ENCODE results near the gene MTHFD2L. TPM values are rescaled to one million over a fixed set of nuclear protein-coding genes. Genes with fewer than 3 reads are reported as not detected.
A peak's percentile ranks its signal among the peaks of the same experiment; 100 is the strongest.

MTHFD2L gene
- total RNA-seq: 10 to 100 TPM in 2 of 3 donors, 1 to 10 TPM in 1; 9.1 to 10.4 (median 10.4) TPM

DNA sequence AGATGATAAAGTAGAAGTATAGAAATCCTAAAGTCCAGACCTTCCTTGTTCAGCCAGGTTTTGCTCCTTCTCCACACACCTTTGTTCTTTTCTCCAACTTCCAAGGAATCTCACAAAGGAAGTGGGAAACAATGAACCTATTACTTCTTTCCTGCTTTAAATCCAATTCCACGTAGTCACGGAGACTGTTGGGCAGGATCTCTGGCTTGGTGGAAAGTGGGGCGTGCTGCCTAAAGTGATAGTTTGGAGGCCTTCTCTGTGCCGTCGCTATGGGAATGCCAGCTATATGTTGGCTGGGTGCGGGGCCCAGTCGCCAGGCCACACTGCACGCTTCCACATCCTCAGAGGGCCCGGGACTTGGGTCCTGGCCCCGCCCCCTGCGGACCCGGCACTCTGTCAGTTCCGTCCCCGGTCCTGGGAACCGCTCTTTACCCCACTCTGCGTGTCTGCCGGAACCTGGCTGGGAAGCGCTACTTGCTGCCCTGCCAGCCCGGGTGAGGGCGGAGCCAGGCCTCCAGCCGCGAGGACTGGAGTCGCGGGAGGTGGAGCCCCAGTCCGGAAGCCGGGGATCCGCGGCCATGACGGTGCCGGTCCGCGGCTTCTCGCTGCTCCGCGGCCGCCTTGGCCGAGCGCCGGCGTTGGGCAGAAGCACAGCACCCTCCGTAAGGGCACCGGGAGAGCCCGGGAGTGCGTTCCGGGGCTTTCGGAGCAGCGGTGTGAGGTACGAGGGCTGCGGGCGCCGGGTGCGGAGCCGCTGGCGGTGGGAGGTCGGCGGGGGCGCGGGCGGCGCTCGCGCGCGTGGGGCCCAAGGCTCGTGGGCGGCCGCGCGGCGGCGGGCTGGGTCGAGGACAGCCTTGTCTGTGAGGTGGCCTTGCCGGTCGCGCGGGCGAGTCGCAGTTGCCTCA, at the start of gene MTHFD2L:
Gene MTHFD2L (plus strand): TSS at position 558 of the 905 bp plus-strand sequence. CDS start 21 bp downstream, at position 579.
- peak; percentile 75 for DNase-seq
- H3K4me1 Mint-ChIP-seq (ENCODE audit: low read depth): peaks cover 23% of the 10 kb centered on the region
- H3K9me3 Mint-ChIP-seq: no peaks in the 10 kb centered on the region
- peak within 1 kb of the TSS; percentile 91 for H3K4me3 Mint-ChIP-seq
- ATAC-seq: peak; percentile 99
- H3K36me3 Mint-ChIP-seq (ENCODE audit: insufficient read depth): peaks cover 8% of the 10 kb centered on the region
- H3K27me3 Mint-ChIP-seq (ENCODE audit: low read depth): peaks cover 3% of the 10 kb centered on the region

DNA sequence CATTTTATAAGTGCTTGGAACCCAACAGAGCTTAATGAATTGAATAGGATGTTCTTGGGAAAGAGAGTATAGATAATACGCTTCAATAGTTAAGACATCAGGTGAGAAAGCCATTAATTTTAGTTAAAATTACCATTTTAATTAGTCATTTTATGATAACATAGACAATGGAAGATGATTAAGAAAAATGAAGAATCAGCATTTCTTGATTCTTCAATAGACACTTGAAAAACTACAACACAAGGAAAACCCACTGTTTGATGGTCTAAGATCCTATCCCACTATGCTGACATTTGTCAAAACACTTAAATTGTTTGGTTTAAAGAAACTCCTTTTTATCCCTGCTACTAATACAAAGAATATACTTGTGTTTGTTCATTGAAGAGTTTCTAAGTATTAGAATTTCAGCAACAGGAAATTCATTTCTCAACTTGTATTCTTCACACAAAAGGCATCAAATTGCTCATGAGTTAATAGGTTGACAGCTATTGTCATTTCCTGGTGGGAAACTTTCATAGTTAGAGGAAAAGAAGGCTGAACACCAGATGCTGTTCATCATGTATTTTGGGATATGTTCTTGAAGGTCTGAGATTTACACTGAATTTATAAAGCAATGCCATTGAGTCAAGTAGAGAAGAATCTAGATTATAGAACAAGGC, 49.3 kb upstream of the MTHFD2L start:
- Mint-ChIP-seq H3K4me1 (ENCODE audit: low read depth) (no peaks in the 10 kb centered on the region), H3K4me3 (no peak overlapping the region), H3K36me3 (ENCODE audit: insufficient read depth) (no peaks in the 10 kb centered on the region), H3K27me3 (ENCODE audit: low read depth) (peaks cover 2% of the 10 kb centered on the region), H3K9me3 (no peaks in the 10 kb centered on the region)
- ATAC-seq: no peak
- no peak for DNase-seq

DNA sequence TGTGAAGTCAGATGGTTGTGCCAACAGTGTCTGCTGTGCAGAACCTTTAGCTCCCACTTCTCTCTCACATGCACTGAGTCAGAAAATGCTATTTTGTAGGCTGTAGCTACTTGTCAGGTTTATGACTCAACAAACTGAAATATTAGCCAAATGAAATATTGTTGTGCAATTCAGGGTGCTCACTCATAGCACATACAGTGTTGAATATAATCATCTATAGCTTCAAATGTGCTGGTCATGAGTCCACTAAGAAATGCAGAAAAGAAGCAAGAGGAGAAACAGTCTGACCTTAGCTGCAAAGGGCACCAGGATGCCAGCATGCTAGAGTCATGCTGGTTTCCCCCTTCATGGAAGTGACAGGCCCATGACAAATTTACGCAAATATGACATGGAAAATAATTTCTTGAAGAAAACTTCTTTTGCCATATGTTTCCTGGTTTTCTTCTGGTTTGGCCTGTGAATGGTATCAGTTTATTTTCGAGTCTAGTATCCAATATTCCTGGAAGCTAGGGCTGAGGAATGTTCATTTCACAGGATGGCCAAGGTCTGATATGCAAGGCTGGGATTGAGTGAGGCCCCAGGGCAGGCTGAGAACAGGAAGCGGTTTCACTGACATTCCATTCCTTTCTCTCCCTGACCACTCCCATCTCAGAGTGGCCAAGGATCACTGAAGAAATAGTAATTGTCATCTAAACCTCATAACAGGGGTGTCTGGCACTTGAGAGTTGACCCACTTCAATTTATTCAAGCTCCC, 48.6 kb upstream of the MTHFD2L start:
- Mint-ChIP-seq H3K9me3 (no peaks in the 10 kb centered on the region), H3K27me3 (ENCODE audit: low read depth) (peaks cover 2% of the 10 kb centered on the region), H3K36me3 (ENCODE audit: insufficient read depth) (no peaks in the 10 kb centered on the region), H3K4me1 (ENCODE audit: low read depth) (no peaks in the 10 kb centered on the region), H3K4me3 (no peak overlapping the region)
- DNase-seq: no peak
- ATAC-seq: no peak

DNA sequence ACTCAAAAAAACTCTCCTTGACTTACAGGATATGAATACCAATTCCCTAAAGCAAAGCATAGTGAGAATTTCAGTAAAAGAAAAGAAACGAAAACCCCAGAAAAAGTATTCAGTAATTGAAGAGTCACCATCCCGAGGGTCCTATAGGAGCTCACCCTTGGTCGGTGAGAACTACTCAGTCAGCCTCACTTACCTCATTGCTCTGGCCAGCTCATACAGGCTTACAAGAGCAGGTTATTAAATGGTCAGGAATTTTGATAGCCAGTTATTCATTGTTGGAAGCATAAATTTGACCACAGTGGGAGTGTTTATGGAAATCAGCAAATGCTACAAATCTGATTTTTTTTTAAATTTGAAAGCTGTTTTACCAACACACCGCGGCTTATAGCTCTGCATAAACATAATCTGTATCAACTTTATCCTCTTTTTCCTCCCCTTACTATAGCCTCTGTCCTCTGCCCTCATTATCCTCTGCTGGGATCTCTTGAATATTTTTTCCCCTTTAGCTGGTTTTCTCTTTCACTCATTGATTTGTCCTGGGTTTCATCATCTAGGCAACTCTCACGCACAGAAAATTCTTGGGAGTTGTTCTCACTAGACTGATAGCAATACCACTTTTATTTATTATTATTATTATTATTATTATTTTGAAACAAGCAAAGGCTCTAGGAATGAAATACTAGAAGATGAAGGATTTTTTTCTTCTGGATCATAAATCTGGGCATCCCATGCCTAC, 47.9 kb upstream of the MTHFD2L start:
- Mint-ChIP-seq H3K36me3 (ENCODE audit: insufficient read depth) (no peaks in the 10 kb centered on the region), H3K4me3 (no peak overlapping the region), H3K4me1 (ENCODE audit: low read depth) (no peaks in the 10 kb centered on the region), H3K9me3 (no peaks in the 10 kb centered on the region), H3K27me3 (ENCODE audit: low read depth) (peaks cover 2% of the 10 kb centered on the region)
- ATAC-seq (no peak), DNase-seq (no peak)

DNA sequence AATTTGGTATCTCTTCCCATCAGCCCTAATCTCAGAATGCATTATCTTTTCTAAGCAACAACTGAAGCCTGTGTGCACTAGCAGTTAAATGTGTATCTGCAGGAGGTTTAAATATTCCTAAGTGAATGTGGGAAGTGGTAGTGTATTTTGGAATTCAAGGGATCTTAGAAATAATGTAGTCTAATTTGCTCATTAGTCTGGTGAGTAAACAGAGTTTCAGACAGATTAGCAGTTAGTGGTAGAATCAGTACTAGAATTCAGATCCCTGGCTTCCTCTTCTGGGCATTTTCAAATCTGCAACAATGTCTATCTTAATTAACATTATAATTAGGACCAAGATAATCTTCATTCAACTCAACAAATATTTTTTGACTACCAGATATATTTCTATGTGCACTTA, 47.2 kb upstream of the MTHFD2L start:
- Mint-ChIP-seq H3K9me3 (no peaks in the 10 kb centered on the region), H3K27me3 (ENCODE audit: low read depth) (peaks cover 2% of the 10 kb centered on the region), H3K36me3 (ENCODE audit: insufficient read depth) (no peaks in the 10 kb centered on the region), H3K4me1 (ENCODE audit: low read depth) (no peaks in the 10 kb centered on the region), H3K4me3 (no peak overlapping the region)
- DNase-seq (no peak), ATAC-seq (no peak)

DNA sequence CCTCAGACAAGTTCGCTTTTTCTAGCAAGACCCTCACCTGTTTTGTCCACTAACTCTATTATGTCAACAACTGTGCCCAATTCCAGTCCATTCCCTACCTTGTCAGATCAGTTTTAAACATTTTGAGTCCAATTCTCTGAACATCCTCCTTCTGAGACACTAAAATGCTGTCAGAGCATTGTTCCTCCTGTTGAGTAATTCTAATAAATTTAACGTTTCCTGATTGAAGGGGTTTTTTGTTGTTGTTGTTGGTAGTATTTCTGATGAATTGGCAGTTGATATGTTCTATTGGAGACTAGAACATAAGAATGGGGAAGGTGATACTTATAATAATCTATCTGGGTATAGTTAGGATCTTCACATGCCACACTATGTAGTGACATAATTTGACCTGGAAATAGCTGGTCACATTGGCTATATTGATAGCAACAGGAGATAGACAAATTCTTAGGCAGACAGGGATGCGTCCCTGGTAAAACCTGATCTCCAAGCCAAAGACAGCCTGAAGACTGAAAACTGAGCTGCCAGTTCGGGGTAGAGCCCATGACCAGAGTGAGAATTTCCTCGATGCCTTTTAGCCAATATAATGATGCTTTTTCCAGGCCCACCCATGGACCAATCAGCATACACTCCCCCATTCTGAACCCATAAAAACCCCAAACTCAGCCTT, 46.5 kb upstream of the MTHFD2L start:
- no peaks in the 10 kb centered on the region for H3K36me3 Mint-ChIP-seq (ENCODE audit: insufficient read depth)
- H3K4me3 Mint-ChIP-seq: no peak overlapping the region
- DNase-seq: no peak
- no peaks in the 10 kb centered on the region for H3K27me3 Mint-ChIP-seq (ENCODE audit: low read depth)
- H3K4me1 Mint-ChIP-seq (ENCODE audit: low read depth): no peaks in the 10 kb centered on the region
- H3K9me3 Mint-ChIP-seq: no peaks in the 10 kb centered on the region
- no peak for ATAC-seq

DNA sequence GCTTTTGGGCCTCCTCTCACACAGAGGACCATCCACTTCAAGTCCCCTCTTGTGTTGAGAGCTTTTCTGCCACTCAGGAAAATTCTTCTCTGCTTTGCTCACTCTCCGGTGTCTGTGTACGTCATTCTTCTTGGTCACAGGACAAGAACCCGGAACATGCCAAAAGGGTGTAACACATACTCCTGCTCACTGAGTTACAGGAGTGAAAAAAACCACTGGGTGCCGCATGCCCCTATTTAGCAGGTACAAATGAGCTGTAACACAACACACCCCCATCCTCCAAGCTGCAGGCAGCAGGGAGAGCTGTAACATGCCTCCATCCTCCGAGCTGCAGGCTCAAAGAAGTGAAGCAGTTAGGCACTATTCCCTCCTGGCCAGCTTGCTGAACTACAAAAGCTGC, 45.9 kb upstream of the MTHFD2L start:
- Mint-ChIP-seq H3K36me3 (ENCODE audit: insufficient read depth) (no peaks in the 10 kb centered on the region), H3K9me3 (no peaks in the 10 kb centered on the region), H3K4me3 (no peak overlapping the region), H3K27me3 (ENCODE audit: low read depth) (peaks cover 1% of the 10 kb centered on the region), H3K4me1 (ENCODE audit: low read depth) (no peaks in the 10 kb centered on the region)
- DNase-seq: no peak
- ATAC-seq: no peak

DNA sequence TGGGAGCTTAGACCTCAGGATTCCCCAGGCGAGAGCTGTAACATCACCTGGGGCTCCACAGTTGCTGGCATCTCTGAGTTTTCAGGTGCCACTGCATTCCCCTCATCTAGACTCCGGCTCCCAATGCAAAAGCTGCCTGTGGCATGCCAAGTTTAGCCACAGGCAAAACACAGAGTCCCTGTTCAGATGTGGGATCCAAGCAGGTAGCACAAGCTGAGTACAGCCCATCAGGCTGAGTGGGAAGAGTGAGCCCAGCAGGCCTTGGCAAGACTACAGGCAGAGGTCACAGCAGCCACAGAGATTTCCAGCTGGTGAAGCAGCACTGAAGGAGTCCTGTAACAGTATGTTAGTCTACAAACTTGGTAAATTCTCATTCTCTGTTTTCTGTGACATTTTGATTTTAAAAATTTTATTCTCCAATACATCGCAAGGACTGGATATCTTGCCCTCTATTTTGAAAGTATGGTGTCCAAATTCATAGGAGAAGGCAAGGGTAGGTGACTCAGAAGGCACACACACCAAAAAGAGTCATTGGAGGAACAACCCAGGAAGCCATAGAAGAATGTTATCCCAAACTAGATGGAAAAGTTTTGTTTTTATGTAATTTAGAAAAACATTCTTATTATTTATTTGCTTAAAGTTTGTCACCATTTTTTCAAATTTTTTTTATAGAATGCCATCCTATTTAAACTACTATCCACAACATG, 45.4 kb upstream of the MTHFD2L start:
- Mint-ChIP-seq H3K4me3 (no peak overlapping the region), H3K4me1 (ENCODE audit: low read depth) (no peaks in the 10 kb centered on the region), H3K27me3 (ENCODE audit: low read depth) (peaks cover 1% of the 10 kb centered on the region), H3K9me3 (no peaks in the 10 kb centered on the region), H3K36me3 (ENCODE audit: insufficient read depth) (no peaks in the 10 kb centered on the region)
- DNase-seq (no peak), ATAC-seq (no peak)

DNA sequence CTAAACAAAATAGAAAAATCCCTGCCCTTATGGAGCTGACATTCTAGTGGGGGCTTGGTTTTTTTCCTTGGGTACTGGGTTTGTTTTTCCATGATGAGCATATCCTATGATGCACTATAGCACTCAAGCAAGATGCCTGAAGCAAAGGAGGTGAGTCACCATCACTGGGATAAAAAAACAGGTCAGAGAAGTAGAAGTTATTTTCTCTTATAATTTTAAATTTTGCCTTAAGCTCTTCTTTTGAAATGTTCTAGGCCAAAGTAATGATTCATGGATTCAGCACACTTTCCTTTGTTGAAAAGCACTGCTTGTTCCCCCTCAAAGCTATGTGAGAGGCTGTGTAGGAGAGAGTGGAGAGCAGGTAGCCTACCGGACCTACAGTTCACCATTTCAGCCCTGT, 43.7 kb upstream of the MTHFD2L start:
- Mint-ChIP-seq H3K9me3 (no peaks in the 10 kb centered on the region), H3K4me1 (ENCODE audit: low read depth) (no peaks in the 10 kb centered on the region), H3K4me3 (no peak overlapping the region), H3K27me3 (ENCODE audit: low read depth) (peaks cover 1% of the 10 kb centered on the region), H3K36me3 (ENCODE audit: insufficient read depth) (no peaks in the 10 kb centered on the region)
- no peak for ATAC-seq
- no peak for DNase-seq

DNA sequence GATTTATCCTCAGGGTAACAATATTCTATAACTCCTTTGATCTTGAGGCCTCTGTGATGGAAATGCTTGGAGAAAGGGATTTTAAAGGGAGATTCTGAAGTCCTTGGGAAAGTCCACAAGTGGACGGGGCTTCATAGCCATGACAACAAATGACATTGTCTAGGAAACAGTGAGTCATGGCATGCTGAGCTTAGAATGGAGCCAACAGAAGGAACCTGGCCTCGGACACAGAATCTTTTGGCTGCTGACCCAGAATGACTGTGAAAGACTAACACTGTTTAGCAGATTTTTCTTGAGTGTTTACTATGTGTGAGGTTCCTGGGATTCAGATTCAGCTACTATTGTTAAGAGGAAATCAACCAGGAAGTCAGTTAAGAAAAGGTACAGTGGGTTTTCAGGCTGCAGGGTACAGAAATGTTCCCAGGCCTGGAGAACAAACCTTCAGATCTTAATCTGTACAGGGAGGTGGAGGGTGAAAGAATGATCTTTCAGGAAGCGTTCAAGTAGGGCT, 40.8 kb upstream of the MTHFD2L start:
- no peak overlapping the region for H3K4me3 Mint-ChIP-seq
- H3K9me3 Mint-ChIP-seq: peaks cover 3% of the 10 kb centered on the region
- no peaks in the 10 kb centered on the region for H3K4me1 Mint-ChIP-seq (ENCODE audit: low read depth)
- no peaks in the 10 kb centered on the region for H3K36me3 Mint-ChIP-seq (ENCODE audit: insufficient read depth)
- peaks cover 4% of the 10 kb centered on the region for H3K27me3 Mint-ChIP-seq (ENCODE audit: low read depth)
- ATAC-seq (no peak), DNase-seq (no peak)

DNA sequence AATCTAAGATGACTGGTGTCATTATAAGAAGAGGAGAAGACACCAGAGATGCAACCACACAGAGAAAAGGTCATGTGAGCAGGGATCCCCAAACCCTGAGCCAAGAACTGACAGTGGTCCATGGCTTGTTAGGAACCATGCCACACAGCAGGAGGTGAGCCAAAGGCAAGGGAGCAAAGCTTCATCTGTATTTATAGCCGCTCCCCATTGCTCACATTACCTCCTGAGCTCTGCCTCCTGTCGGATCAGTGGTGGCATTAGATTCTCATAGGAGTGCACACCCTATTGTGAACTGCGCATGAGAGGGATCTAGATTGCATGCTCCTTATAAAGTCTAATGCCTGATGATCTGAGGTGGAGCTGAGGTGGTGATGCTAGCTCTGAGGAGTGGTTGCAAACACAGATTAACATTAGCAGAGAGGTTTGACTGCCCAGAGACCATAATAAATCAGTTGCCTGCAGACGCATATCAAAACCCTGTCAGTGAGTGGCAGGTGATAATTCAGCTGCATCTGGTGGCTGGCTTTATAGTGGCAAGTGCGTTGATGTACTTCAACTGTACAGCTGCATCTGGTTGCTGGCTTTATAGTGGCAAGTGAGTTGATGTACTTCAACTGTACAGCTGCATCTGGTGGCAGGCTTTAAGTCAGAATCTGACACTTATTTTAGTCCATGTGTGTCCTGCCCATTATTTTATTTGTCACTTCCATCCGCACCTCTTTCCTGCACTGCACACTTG, 39.1 kb upstream of the MTHFD2L start:
- ATAC-seq: no peak
- Mint-ChIP-seq H3K9me3 (peaks cover 6% of the 10 kb centered on the region), H3K27me3 (ENCODE audit: low read depth) (peaks cover 4% of the 10 kb centered on the region)

DNA sequence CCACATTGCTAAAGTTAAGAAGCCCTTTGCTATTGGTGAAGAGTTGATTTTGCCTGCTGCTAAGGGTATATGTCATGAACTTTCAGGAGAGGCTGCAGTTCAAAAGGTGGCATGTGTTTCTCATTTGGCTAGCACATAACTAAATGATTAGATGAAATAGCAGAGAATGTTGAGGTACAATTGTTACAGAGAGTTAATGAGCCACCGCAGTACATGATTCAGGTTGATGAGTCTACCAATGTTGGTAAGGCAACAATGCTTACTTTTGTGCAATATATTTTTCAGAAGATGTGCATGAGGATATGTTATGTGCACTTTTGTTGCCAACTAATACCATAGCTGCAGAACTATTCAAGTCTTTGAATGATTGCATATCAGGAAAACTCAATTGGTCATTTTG, 37.8 kb upstream of the MTHFD2L start:
- ATAC-seq (no peak), DNase-seq (no peak)
- Mint-ChIP-seq H3K36me3 (ENCODE audit: insufficient read depth) (no peaks in the 10 kb centered on the region), H3K9me3 (peaks cover 6% of the 10 kb centered on the region), H3K27me3 (ENCODE audit: low read depth) (peaks cover 4% of the 10 kb centered on the region), H3K4me3 (no peak overlapping the region), H3K4me1 (ENCODE audit: low read depth) (no peaks in the 10 kb centered on the region)

More for the DNA sequence above, 39.1 kb upstream of the MTHFD2L start:
- Mint-ChIP-seq H3K4me3 (no peak overlapping the region), H3K4me1 (ENCODE audit: low read depth) (no peaks in the 10 kb centered on the region), H3K36me3 (ENCODE audit: insufficient read depth) (no peaks in the 10 kb centered on the region)
- DNase-seq: no peak
